ENCODE results near the gene ANO2.

The ANO2 gene

DNA sequence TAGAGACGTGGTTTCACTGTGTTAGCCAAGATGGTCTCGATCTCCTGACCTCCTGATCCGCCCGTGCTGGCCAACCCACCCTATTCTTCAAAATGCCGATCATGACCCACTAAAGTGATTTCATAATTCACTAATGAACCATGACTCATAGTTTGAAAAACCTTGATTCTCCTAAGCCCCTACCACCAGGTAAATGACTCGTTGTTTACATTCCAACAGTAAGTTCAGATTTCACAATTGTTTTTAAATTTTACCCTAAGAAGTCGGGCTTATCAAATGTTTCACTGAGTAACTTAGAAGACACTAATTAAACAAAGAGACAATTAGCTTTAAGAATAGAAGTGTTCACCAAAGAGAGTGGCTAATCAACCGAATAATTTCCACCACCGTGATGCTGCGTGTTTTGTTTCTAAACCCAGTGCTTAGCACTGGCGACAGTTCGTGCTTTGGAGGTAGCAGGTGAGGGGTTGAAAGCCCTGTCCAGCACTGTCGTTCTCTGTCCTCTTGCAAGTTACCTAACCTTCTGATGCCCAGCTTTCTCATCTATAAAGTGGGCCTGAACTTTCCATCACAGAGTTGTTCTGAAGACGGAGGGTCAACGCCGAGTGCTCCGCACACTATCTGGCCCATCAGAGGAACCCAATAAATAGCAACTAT lies 376.6 kb downstream of the ANO2 start:
- H3K4me1 ChIP-seq (ENCODE audit: control insufficient read depth, insufficient read depth, low read length): no peaks in the 10 kb centered on the region
- H3K4me3 ChIP-seq (ENCODE audit: low read depth, low read length): no peak overlapping the region
- H3K9ac ChIP-seq (ENCODE audit: low read length): no peak overlapping the region
- no peak overlapping the region for H3K27ac ChIP-seq (ENCODE audit: low read depth, low read length)
- no peaks in the 10 kb centered on the region for H3K27me3 ChIP-seq (ENCODE audit: control insufficient read depth, insufficient read depth, low read length)
- H3K9me3 ChIP-seq (ENCODE audit: control insufficient read depth, insufficient read depth, low read depth, low read length): no peaks in the 10 kb centered on the region
- no peaks in the 10 kb centered on the region for H3K36me3 ChIP-seq (ENCODE audit: control insufficient read depth, insufficient read depth, low read length)

DNA sequence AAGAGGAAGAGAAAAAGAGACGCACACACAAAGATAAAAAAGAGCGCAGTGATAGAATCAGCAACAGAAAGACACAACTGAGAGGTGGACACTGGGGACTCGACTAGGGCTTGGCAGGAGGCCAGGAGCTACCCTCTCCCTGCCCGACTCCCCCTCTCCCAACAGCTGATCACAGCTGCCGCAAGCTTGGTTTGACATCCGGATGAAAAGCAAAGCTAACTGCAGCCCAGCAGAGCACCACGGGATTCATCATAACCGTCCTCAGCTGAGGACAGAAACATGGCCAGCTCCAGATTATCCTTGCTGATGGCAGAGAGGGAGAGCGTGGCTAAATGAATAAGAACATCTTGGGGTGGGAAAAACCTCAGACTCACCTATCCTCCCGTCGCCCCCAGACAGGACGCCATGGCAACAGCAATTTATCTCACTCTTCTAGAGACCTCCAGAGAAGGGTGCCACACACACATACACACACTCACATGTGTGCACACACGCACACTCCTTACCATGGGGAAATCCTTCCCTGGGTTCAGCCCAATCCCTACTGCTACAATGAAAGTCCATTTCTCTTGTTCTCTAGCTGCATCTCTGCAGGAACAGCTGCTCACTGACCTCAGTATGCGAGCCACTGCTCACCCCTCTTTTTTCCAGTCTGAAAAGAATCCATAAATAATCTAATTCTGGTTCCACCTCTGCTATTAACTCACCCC lies 377.9 kb downstream of the ANO2 start:
- no peak overlapping the region for H3K4me3 ChIP-seq (ENCODE audit: low read depth, low read length)
- no peaks in the 10 kb centered on the region for H3K27me3 ChIP-seq (ENCODE audit: control insufficient read depth, insufficient read depth, low read length)
- no peaks in the 10 kb centered on the region for H3K36me3 ChIP-seq (ENCODE audit: control insufficient read depth, insufficient read depth, low read length)
- no peaks in the 10 kb centered on the region for H3K4me1 ChIP-seq (ENCODE audit: control insufficient read depth, insufficient read depth, low read length)
- no peak overlapping the region for H3K27ac ChIP-seq (ENCODE audit: low read depth, low read length)
- no peak overlapping the region for H3K9ac ChIP-seq (ENCODE audit: low read length)
- H3K9me3 ChIP-seq (ENCODE audit: control insufficient read depth, insufficient read depth, low read depth, low read length): no peaks in the 10 kb centered on the region

DNA sequence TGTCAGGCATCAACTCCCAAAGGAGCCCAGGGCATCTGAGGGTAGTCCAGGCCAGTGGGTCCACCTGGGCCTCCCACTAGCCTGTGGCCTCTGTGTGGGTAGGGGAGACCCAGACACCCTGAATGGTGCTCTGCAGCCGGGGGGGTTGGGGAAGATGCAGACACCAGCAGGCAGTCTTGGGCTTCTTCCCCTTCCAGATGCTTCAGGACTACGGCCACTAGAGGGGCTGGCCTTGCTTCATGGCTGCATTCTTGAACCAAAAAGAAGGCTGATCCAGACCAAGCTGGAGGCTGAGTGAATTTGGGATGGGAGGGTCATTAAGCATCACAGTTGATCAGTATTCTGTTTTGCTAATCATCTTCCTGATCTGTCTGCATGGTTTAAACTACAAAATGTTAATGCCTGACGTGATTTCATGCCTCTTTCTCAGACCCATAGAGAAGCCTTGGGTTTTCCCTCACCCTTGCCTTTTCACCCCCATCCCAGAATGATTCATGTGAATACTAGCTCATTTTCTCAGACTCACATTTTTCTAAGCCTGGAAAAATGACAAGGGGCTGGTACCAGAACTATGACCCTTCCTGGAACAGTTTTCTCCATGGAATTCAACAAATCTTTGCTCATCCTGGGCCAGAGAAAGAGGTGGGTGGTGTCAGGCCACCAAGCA lies 379.0 kb downstream of the ANO2 start:
- H3K36me3 ChIP-seq (ENCODE audit: control insufficient read depth, insufficient read depth, low read length): no peaks in the 10 kb centered on the region
- H3K4me3 ChIP-seq (ENCODE audit: low read depth, low read length): no peak overlapping the region
- no peak overlapping the region for H3K27ac ChIP-seq (ENCODE audit: low read depth, low read length)
- H3K4me1 ChIP-seq (ENCODE audit: control insufficient read depth, insufficient read depth, low read length): no peaks in the 10 kb centered on the region
- H3K9me3 ChIP-seq (ENCODE audit: control insufficient read depth, insufficient read depth, low read depth, low read length): no peaks in the 10 kb centered on the region
- no peak overlapping the region for H3K9ac ChIP-seq (ENCODE audit: low read length)
- no peaks in the 10 kb centered on the region for H3K27me3 ChIP-seq (ENCODE audit: control insufficient read depth, insufficient read depth, low read length)

- Histone ChIP-seq H3K27me3 (ENCODE audit: control insufficient read depth, insufficient read depth, low read length) (no peaks in the 10 kb centered on the region), H3K4me3 (ENCODE audit: low read depth, low read length) (no peak overlapping the region), H3K9me3 (ENCODE audit: control insufficient read depth, insufficient read depth, low read depth, low read length) (no peaks in the 10 kb centered on the region), H3K27ac (ENCODE audit: low read depth, low read length) (no peak overlapping the region), H3K4me1 (ENCODE audit: control insufficient read depth, insufficient read depth, low read length) (peaks cover 13% of the 10 kb centered on the region; the same call in 1 of the 2 replicates), H3K36me3 (ENCODE audit: control insufficient read depth, insufficient read depth, low read length) (no peaks in the 10 kb centered on the region), H3K9ac (ENCODE audit: low read length) (no peak overlapping the region)
These were observed 382.5 kb downstream of the ANO2 start for GRCh38 chr12:5562581-5562980.

DNA sequence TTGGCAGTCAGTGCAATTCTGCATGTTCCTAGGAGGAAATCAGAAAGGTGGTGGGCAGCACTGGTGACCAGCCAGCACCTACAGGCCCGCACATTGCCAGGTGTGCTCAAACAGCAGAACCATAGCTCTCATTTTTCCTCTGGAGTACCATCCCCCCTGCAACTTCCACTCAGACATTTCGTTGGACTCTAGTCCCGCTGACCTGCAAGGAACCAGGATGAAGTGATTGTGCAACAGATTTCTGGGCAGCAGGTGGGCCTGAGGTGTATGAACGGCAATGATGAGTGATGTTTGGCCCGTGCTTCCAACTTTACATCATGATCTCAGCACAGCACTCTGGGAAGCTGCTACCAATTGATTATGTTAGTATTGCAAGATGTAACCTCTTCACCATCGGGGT lies 383.2 kb downstream of the ANO2 start:
- no peak overlapping the region for H3K9ac ChIP-seq (ENCODE audit: low read length)
- H3K27ac ChIP-seq (ENCODE audit: low read depth, low read length): no peak overlapping the region
- H3K36me3 ChIP-seq (ENCODE audit: control insufficient read depth, insufficient read depth, low read length): no peaks in the 10 kb centered on the region
- no peaks in the 10 kb centered on the region for H3K27me3 ChIP-seq (ENCODE audit: control insufficient read depth, insufficient read depth, low read length)
- peaks cover 16% of the 10 kb centered on the region; the same call in 1 of the 2 replicates for H3K4me1 ChIP-seq (ENCODE audit: control insufficient read depth, insufficient read depth, low read length)
- H3K9me3 ChIP-seq (ENCODE audit: control insufficient read depth, insufficient read depth, low read depth, low read length): no peaks in the 10 kb centered on the region
- H3K4me3 ChIP-seq (ENCODE audit: low read depth, low read length): no peak overlapping the region

DNA sequence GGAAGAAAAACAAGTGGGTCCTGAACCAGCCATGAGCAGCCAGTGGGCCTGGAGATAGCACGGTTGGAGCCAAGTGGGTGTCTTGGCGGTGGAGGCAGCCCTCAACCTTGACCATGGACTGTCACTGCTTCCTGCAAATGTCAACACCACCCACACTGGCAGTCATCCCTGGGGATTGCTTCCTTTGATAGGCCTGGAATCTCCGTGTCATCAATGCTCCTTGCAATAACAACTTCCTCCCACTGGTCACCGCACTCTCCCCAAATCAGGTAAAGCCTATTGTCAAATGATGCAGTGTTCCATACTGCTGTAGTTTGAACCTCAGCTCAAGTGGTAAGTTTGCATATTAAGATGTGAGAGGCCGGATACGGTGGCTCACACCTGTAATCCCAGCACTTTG lies 384.0 kb downstream of the ANO2 start:
- peaks cover 16% of the 10 kb centered on the region; the same call in 1 of the 2 replicates for H3K4me1 ChIP-seq (ENCODE audit: control insufficient read depth, insufficient read depth, low read length)
- no peak overlapping the region for H3K27ac ChIP-seq (ENCODE audit: low read depth, low read length)
- no peaks in the 10 kb centered on the region for H3K36me3 ChIP-seq (ENCODE audit: control insufficient read depth, insufficient read depth, low read length)
- no peak overlapping the region for H3K4me3 ChIP-seq (ENCODE audit: low read depth, low read length)
- H3K27me3 ChIP-seq (ENCODE audit: control insufficient read depth, insufficient read depth, low read length): no peaks in the 10 kb centered on the region
- no peak overlapping the region for H3K9ac ChIP-seq (ENCODE audit: low read length)
- peaks cover 4% of the 10 kb centered on the region for H3K9me3 ChIP-seq (ENCODE audit: control insufficient read depth, insufficient read depth, low read depth, low read length)

GRCh38 chr12:5560265-5560664 lies 384.8 kb downstream of the ANO2 start:
- H3K9me3 ChIP-seq (ENCODE audit: control insufficient read depth, insufficient read depth, low read depth, low read length): peaks cover 4% of the 10 kb centered on the region
- no peaks in the 10 kb centered on the region for H3K27me3 ChIP-seq (ENCODE audit: control insufficient read depth, insufficient read depth, low read length)
- H3K9ac ChIP-seq (ENCODE audit: low read length): no peak overlapping the region
- no peak overlapping the region for H3K27ac ChIP-seq (ENCODE audit: low read depth, low read length)
- H3K4me3 ChIP-seq (ENCODE audit: low read depth, low read length): no peak overlapping the region
- no peaks in the 10 kb centered on the region for H3K36me3 ChIP-seq (ENCODE audit: control insufficient read depth, insufficient read depth, low read length)
- peaks cover 16% of the 10 kb centered on the region; the same call in 1 of the 2 replicates for H3K4me1 ChIP-seq (ENCODE audit: control insufficient read depth, insufficient read depth, low read length)

DNA sequence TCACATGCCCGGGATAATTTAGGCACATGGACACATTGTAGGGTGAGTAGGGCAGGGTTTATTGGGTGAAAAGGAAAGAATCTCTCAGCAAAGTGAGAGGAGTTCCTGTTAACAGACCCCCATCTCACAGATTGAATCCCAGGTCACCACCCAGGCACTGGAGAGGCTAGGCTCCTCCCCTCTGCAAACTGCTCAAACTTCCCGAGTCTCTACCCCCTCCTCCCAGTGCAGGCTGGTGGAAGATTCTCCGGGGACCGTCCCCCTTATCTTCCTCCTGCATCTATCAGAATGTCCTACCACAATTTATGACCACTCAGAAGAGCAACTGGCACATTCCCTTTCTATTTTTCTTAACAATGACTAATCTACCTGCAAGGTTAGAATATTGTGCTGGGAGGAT lies 387.2 kb downstream of the ANO2 start:
- no peaks in the 10 kb centered on the region for H3K36me3 ChIP-seq (ENCODE audit: control insufficient read depth, insufficient read depth, low read length)
- no peak overlapping the region for H3K27ac ChIP-seq (ENCODE audit: low read depth, low read length)

GRCh38 chr12:5556946-5557673 lies 387.9 kb downstream of the ANO2 start:
- Histone ChIP-seq H3K4me1 (ENCODE audit: control insufficient read depth, insufficient read depth, low read length) (peaks cover 16% of the 10 kb centered on the region; the same call in 1 of the 2 replicates), H3K27me3 (ENCODE audit: control insufficient read depth, insufficient read depth, low read length) (no peaks in the 10 kb centered on the region), H3K9me3 (ENCODE audit: control insufficient read depth, insufficient read depth, low read depth, low read length) (peaks cover 4% of the 10 kb centered on the region), H3K4me3 (ENCODE audit: low read depth, low read length) (no peak overlapping the region), H3K36me3 (ENCODE audit: control insufficient read depth, insufficient read depth, low read length) (no peaks in the 10 kb centered on the region), H3K9ac (ENCODE audit: low read length) (no peak overlapping the region), H3K27ac (ENCODE audit: low read depth, low read length) (no peak overlapping the region)

More for the DNA sequence above, 387.2 kb downstream of the ANO2 start:
- Histone ChIP-seq H3K4me1 (ENCODE audit: control insufficient read depth, insufficient read depth, low read length) (peaks cover 16% of the 10 kb centered on the region; the same call in 1 of the 2 replicates), H3K27me3 (ENCODE audit: control insufficient read depth, insufficient read depth, low read length) (no peaks in the 10 kb centered on the region), H3K4me3 (ENCODE audit: low read depth, low read length) (no peak overlapping the region), H3K9me3 (ENCODE audit: control insufficient read depth, insufficient read depth, low read depth, low read length) (peaks cover 4% of the 10 kb centered on the region), H3K9ac (ENCODE audit: low read length) (no peak overlapping the region)

DNA sequence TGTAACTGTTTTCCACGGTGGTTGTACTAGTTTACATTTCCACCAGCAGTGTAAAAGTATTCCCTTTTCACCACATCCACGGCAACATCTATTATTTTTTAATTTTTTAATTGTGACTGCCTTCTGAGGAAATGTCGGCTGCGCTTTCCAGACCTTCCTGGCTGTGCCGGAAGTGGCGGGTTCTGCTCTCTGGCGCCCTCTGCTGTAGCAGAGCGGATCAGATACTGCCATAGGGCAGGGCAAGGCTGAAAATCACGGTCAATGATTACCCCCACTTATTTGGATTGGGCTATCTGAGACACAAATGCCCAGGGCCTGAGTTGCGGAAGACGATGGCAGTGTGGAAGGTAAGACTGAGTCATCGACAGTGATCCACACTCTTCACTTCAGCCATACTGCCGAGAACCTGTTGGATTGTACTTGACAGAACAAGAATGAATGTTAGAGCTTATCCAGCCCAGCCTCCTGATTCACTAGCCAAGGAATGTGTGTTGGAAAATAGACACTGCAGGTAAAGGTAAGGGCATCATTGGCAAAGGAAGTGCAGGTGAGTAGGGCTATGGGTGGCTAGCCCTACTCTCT lies 388.9 kb downstream of the ANO2 start:
- H3K27me3 ChIP-seq (ENCODE audit: control insufficient read depth, insufficient read depth, low read length): no peaks in the 10 kb centered on the region
- no peaks in the 10 kb centered on the region for H3K36me3 ChIP-seq (ENCODE audit: control insufficient read depth, insufficient read depth, low read length)
- H3K4me3 ChIP-seq (ENCODE audit: low read depth, low read length): no peak overlapping the region
- no peak overlapping the region for H3K27ac ChIP-seq (ENCODE audit: low read depth, low read length)
- peaks cover 16% of the 10 kb centered on the region; the same call in 1 of the 2 replicates for H3K4me1 ChIP-seq (ENCODE audit: control insufficient read depth, insufficient read depth, low read length)
- no peak overlapping the region for H3K9ac ChIP-seq (ENCODE audit: low read length)
- H3K9me3 ChIP-seq (ENCODE audit: control insufficient read depth, insufficient read depth, low read depth, low read length): peaks cover 4% of the 10 kb centered on the region

Data from HUES6 (cell line).